GM21723 (cell line): Measurements from ENCODE around the gene SHB.

ENCODE experiments used
- ATAC-seq: cut with Tn5 transposase; IDR thresholded peaks from one replicate; pipeline ENCODE4 v1.9.1; 2021; ENCODE audit warnings: mild to moderate bottlenecking, moderate library complexity; ENCODE audit not compliant: unreplicated experiment

SHB gene

GRCh38 chr9:37942621-37943344, 126.2 kb downstream of the SHB start:
- no peak for ATAC-seq

GRCh38 chr9:37941253-37941652, 127.8 kb downstream of the SHB start:
- no peak for ATAC-seq

DNA sequence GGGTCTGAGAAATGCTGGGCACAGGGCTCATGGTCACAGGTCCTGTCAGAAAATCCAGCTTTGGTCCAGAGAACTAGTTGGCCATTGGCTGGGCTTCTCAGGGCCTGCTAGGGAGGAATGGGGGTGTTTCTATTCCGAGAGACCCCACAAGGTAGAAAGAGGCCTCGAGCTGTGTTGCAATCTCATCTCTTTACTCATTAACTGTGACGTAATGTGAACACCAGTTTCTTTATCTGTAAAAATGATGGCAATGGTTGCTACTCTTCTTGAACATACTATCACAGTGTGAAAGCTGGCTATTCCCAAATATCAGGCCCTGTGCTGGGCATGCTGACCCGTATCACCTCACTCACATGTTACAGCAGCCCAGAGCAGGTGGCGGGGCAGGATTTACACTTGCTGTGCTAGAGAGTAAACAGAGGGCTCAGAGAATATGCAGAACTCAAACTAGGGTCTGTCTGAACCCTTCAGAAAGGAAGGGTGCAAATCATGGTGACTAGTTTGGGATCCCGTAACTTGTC, 129.4 kb downstream of the SHB start:
- no peak for ATAC-seq

DNA sequence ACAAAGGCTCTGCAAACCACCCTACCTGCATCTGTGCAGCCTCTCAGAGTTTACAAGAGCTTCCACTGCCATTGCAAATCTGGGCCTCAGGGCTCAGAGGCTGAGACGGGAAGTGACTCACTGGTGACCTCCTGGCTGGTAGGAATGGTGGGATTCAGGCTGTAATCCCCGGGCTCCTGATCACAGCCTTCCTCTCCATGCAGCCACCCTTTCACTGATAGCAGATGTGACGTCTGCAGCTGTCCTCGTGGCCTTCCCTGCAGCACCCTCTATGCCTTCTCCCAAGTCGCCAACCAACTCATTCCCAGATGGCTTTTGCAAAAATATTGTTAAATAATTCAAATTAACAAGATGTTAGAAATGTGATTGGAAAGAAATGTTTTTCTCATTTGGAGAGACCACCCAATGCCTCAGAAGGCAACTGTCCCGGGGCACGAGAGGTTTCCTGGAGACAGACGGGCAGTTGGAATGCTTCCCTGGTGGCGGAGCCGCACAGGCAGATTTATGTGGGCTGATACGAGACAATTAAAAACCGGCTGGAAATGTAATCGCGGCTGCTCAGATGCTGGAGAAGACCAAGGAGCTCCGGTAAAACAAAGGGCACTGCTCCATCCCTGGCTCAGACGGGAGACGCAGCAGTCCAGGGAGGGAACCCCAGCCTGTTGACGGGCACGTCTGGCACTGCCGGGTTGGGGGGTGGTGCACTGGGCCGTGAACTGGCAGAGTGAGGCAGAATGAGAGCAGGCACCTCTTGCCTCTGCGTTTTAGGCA, 130.7 kb downstream of the SHB start:
- no peak for ATAC-seq

DNA sequence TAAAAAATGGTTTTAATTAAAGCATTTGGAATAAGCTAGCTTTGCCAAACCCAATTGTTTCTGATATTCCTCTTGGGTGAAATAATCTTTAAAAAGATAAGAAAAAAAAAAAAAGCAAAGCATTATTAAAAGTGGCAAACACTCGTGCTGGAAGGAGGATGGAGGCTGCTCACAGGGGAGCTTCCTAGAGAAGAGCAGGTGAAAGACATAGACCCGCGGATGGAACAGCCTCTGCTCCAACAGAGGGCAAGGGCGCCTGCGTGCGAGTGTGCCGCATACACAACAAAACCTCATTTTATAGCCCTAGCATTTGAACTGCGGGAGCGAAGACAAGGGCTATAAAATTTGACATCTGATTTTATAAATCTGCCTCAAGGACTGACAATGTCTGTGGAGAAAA, 131.7 kb downstream of the SHB start:
- ATAC-seq: no peak

GRCh38 chr9:37936965-37937364, 132.1 kb downstream of the SHB start:
- ATAC-seq: no peak

- no peak for ATAC-seq
Measured at GRCh38 chr9:37936376-37936775, 132.7 kb downstream of the SHB start.

DNA sequence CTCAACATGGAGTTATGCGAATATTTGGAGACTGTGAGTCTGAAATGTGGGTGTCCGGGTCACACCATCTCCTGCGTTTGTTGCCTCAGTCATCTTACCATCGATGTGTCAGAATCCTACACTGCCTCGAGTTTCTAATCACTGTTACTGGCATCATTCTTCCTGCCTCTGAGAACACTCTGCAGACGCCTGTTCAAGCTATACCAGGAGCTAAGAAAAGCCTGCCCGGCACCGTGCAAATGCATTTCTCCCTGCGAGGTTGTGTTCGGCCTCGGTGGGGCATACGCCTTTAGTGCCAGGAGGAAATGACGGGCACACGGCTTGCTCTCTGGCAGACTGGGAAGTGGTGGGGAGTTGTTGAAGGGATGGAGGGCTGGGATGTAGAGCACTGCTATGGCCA, 133.9 kb downstream of the SHB start:
- no peak for ATAC-seq

- no peak for ATAC-seq
Measured at GRCh38 chr9:37931592-37931991, 137.4 kb downstream of the SHB start.

DNA sequence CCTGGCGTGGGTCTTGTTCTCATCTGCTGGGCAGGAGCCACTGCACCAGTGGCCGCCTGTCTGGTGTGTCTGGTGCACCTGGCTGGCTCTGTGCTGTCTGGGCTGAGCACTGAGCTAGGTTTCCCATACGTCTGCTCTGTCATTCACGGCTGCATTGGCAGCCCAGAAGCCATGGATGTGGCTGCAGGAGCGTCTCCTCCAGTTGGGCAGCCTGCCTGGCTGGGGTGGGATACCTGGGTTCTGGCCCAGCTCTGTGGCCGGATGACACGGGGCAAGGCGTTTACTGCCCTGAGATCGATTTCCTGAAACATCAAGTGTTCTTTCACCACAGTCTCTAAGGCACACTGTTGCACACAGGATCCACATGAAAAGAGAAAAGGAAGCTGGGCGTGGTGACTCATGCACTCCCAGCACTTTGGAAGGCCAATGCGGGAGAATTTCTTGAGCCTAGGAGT, 139.6 kb downstream of the SHB start:
- ATAC-seq: no peak

DNA sequence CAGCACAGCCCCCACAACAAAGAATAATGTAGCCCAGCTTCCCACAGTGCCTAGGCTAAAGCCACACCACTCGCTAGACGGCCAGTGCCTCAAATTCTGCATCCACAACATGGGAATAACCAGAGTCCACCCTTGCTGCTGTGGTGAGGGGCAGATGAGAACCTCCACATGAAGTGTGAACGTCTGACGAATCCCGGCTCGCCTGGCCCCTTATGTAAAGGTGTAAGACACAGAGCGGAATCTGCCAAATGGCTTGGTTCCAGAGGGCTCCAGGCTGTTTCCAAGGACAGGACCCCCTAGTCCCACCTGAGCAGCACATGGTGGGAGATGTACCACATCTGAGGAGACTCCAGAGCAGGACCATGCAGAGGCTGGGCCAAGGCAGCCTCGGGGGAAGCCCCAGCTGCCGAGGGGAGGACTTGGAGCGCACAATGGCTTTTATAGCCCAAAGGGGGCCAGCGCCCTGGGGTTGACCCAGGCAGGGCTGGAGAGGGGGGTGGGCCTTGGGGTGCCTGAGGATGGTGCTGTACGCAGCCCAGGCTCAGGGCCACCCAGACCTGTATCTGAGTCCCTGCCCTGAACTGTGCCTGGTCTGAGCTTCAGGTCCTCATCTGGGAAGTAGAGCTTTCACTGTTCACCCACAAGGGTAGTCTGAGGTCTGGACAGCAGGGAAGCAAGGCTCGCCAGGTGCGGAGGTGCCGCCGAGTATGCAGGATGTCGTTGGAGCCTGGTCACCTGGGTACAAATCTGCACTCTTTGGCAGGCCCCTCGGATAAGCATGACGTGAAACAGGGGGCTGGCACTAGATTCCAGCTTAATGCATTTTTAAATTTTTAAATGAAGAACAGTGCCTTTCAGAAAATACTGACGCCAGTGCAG, 140.2 kb downstream of the SHB start:
- no peak for ATAC-seq

- no peak for ATAC-seq
Measured at GRCh38 chr9:37927601-37928551, 141.2 kb downstream of the SHB start.

DNA sequence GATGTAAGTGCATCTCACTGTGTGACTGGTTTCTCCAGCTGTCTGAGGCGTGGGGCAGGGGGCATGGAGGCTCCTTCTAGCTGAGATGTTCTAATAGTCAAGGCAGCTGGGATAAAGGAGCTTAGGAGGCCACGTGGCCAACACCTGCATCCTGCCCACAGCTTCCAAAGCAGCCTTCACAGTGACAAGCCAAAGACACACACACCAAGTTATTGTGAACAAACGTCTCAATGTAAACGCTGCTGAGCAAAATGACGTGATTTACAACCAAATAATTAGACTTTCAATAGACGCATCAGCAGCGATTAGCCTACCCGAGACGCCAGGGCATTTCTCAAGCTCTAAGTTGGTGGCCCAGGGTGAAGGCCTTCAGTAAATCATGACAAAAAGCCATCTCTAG, 141.9 kb downstream of the SHB start:
- no peak for ATAC-seq

GRCh38 chr9:37926737-37927118, 142.3 kb downstream of the SHB start:
- ATAC-seq: no peak

GRCh38 chr9:37925786-37926736, 143.0 kb downstream of the SHB start:
- ATAC-seq: no peak

DNA sequence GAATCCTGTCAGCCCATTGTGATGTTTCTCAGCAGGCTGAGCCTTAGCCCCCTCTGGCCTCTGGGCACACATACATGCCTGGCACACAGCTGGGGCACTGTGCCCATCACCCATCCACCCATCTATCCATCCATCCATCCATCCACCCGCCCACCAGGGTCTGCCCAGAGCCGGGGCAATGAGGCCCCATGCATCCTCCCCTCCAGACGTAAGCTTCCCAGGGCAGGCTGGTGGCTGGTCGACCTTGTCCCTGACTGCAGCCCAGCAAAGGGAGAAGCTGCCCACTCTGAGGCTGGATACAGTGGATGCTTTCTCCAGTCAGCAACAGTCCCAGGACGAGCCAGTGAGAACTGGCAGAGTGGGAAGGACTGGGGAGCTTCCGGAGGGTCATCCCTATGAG, 144.0 kb downstream of the SHB start:
- no peak for ATAC-seq

DNA sequence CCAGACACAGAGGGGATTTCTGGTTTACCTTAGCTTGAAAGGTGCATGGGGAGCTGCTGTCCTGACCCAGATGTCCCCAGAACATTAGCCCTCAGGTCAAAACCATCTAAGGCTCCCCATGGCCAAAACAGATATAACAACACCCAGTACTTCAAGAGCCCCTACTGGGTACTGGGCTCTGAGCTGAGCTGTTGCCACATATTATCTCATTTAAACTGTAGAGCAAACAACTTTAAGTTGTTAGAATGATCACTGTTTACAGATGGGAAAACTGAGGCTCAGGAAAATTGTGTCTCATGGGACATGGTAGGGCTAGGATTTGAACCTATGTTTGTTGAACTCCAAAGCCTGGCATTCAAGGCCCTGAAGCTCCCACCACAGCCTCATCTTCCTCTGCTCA, 144.5 kb downstream of the SHB start:
- no peak for ATAC-seq

- no peak for ATAC-seq
Measured at GRCh38 chr9:37923796-37924427, 145.1 kb downstream of the SHB start.
